Measurements from ENCODE around the gene TPM2. TPM values are rescaled to one million over a fixed set of nuclear protein-coding genes. Genes with fewer than 3 reads are reported as not detected.
A peak's percentile ranks its signal among the peaks of the same experiment; 100 is the strongest.

Gene TPM2
- polyA plus RNA-seq, 1 of the 3 experiments (the other 2 are of a cell fraction) = 620 TPM

- no peak for TF ChIP-seq USF2 (IDR thresholded peaks at IDR 0.05; ENCODE audit: borderline replicate concordance, low read depth, low read length)
- no peak for TF ChIP-seq NRF1 (IDR thresholded peaks at IDR 0.05; ENCODE audit: low read depth, low read length)
- TF ChIP-seq JUND (IDR thresholded peaks at IDR 0.05) = peak; percentile 92
- TF ChIP-seq CTCF (IDR thresholded peaks at IDR 0.05) = no peak
- TF ChIP-seq MAX (IDR thresholded peaks at IDR 0.05; ENCODE audit: low read depth) = no peak
- no peak for TF ChIP-seq MEF2A (IDR thresholded peaks at IDR 0.05; ENCODE audit: borderline replicate concordance, low read depth)
- TF ChIP-seq TAF1 (IDR thresholded peaks at IDR 0.05; ENCODE audit: borderline replicate concordance, low read depth, low read length) = peak; percentile 55; the same call in 1 of the 2 replicates
- TF ChIP-seq PBX3 (IDR thresholded peaks at IDR 0.05) = peak; percentile 70
- no peak for TF ChIP-seq SIN3A (IDR thresholded peaks at IDR 0.05; ENCODE audit: borderline replicate concordance, low read depth, low read length)
- TF ChIP-seq NFIC (IDR thresholded peaks at IDR 0.05; ENCODE audit: borderline replicate concordance) = 0 out of 2 replicates have a peak, but pooled peaks have one; percentile 42
- TF ChIP-seq RCOR1 (IDR thresholded peaks at IDR 0.05; ENCODE audit: low read length) = no peak
- TF ChIP-seq MXI1 (IDR thresholded peaks at IDR 0.05; ENCODE audit: low read depth, low read length) = no peak
- no peak for TF ChIP-seq GABPA (IDR thresholded peaks at IDR 0.05; ENCODE audit: low read depth)
- TF ChIP-seq TCF12 (IDR thresholded peaks at IDR 0.05) = peak; percentile 62; the same call in 1 of the 2 replicates
- no peak for TF ChIP-seq RFX5 (IDR thresholded peaks at IDR 0.05; ENCODE audit: low read length)
- no peak for TF ChIP-seq RAD21 (IDR thresholded peaks at IDR 0.05; ENCODE audit: low read length)
- no peak for TF ChIP-seq SMC3 (IDR thresholded peaks at IDR 0.05; ENCODE audit: low read depth, low read length)
- no peak for TF ChIP-seq ELF1 (IDR thresholded peaks at IDR 0.05)
These were observed 875 bp downstream of the TPM2 start (continued) for GRCh38 chr9:35688558-35689541.

Measured in SK-N-SH (cell line).